Stimulated activated CD8-positive, alpha-beta memory T cell treated with anti-CD3 and anti-CD28 coated beads, Interleukin-15, amount 100 ng/mL, for 1 hour (primary cell): ENCODE data around the gene MAST2.

ENCODE experiments used
- DNase-seq: peaks from one replicate; pipeline ENCODE4 v3.0.0-alpha.2; 2020; ENCODE audit warnings: low read depth

Gene MAST2

GRCh38 chr1:45982359-45982758, 178.9 kb downstream of the MAST2 start:
- no peak for DNase-seq

GRCh38 chr1:45983967-45984366, 180.6 kb downstream of the MAST2 start:
- no peak for DNase-seq

- DNase-seq: no peak
Observed at GRCh38 chr1:45987204-45987603, 183.8 kb downstream of the MAST2 start.

- DNase-seq: no peak
Observed at GRCh38 chr1:45989249-45989648, 185.8 kb downstream of the MAST2 start.

GRCh38 chr1:45994423-45994822, 191.0 kb downstream of the MAST2 start:
- DNase-seq: no peak

GRCh38 chr1:45995298-45995697, 191.9 kb downstream of the MAST2 start:
- no peak for DNase-seq

GRCh38 chr1:45998020-45998617, 194.7 kb downstream of the MAST2 start:
- DNase-seq: no peak

- no peak for DNase-seq
Observed at GRCh38 chr1:45999507-45999906, 196.1 kb downstream of the MAST2 start.

GRCh38 chr1:46001081-46001785, 197.8 kb downstream of the MAST2 start:
- no peak for DNase-seq

- DNase-seq: no peak
Observed at GRCh38 chr1:46002551-46003150, 199.2 kb downstream of the MAST2 start.

- no peak for DNase-seq
Observed at GRCh38 chr1:46003315-46003714, 199.9 kb downstream of the MAST2 start.

- DNase-seq: no peak
Observed at GRCh38 chr1:46004492-46004891, 201.1 kb downstream of the MAST2 start.

- DNase-seq: no peak
Observed at GRCh38 chr1:46005594-46005993, 202.2 kb downstream of the MAST2 start.

- no peak for DNase-seq
Observed at GRCh38 chr1:46008585-46008984, 205.2 kb downstream of the MAST2 start.

- DNase-seq: no peak
Observed at GRCh38 chr1:46010611-46011010, 207.2 kb downstream of the MAST2 start.

- DNase-seq: no peak
Observed at GRCh38 chr1:46011121-46011695, 207.8 kb downstream of the MAST2 start.

- DNase-seq: no peak
Observed at GRCh38 chr1:46012236-46012635, 208.8 kb downstream of the MAST2 start.

- DNase-seq: no peak
Observed at GRCh38 chr1:46013581-46013980, 210.2 kb downstream of the MAST2 start.

- DNase-seq: no peak
Observed at GRCh38 chr1:46017876-46018503, 214.6 kb downstream of the MAST2 start.

GRCh38 chr1:46019348-46019747, 215.9 kb downstream of the MAST2 start:
- no peak for DNase-seq

GRCh38 chr1:46020010-46020409, 216.6 kb downstream of the MAST2 start:
- no peak for DNase-seq
